Naive thymus-derived CD4-positive, alpha-beta T cell (primary cell): ENCODE results near the gene NGEF. TPM values are rescaled to one million over a fixed set of nuclear protein-coding genes. Genes with fewer than 3 reads are reported as not detected.

ENCODE experiments used
- ATAC-seq: fragments of 150-1000 bp; cut with Tn5 transposase; 2 replicates; pipeline ENCODE4 v1.10.0; 2021; ENCODE audit warnings: mild to moderate bottlenecking, moderate library complexity
- CTCF ChIA-PET: fragments of 350-600 bp; sonication (Branson Sonifier 250); formaldehyde crosslinking; loops from one replicate; lab custom pipeline; 2021; ENCODE audit warnings: antibody characterized with exemption; lab: Charles Lee
- POLR2A ChIA-PET: fragments of 350-600 bp; sonication (Branson Sonifier 250); formaldehyde crosslinking; loops from one replicate; lab custom pipeline; 2021; ENCODE audit warnings: antibody characterized with exemption, inconsistent platforms; lab: Charles Lee
- DNase-seq, 9 donors: peaks; one replicate each; pipeline versions ENCODE4 v3.0.0 to v3.0.0-alpha.2; 2020 to 2022; ENCODE audit warnings: mixed read lengths in 1 of 9
- H3K27ac ChIP-seq: one replicate; pipeline ENCODE4 v1.7.0; 2013; ENCODE audit warnings: mild to moderate bottlenecking, low read depth, low read length, moderate library complexity
- H3K27me3 ChIP-seq, 2 donors: one replicate each; pipeline ENCODE4 v1.7.0; 2013; ENCODE audit warnings: low read length in 2 of 2, mild to moderate bottlenecking in 2 of 2, moderate library complexity in 2 of 2; ENCODE audit not compliant: control insufficient read depth in 2 of 2, insufficient read depth in 2 of 2
- H3K36me3 ChIP-seq, 3 experiments: 1 replicate in 2 of 3; 2 replicates in 1 of 3; pipeline ENCODE4 v1.7.0; 2013; ENCODE audit warnings: low read length in 3 of 3, mild to moderate bottlenecking in 3 of 3, moderate library complexity in 1 of 3; ENCODE audit not compliant: insufficient read depth in 3 of 3, control insufficient read depth in 2 of 3
- H3K4me1 ChIP-seq, 2 donors: one replicate each; pipeline ENCODE4 v1.7.0; 2013; ENCODE audit warnings: low read length in 2 of 2, mild to moderate bottlenecking in 2 of 2, moderate library complexity in 1 of 2; ENCODE audit not compliant: control insufficient read depth in 2 of 2, insufficient read depth in 2 of 2
- H3K4me3 ChIP-seq: 2 replicates; pipeline ENCODE4 v1.7.0; 2013; ENCODE audit warnings: mild to moderate bottlenecking, low read length
- H3K9me3 ChIP-seq, 3 experiments: 1 replicate in 2 of 3; 2 replicates in 1 of 3; pipeline ENCODE4 v1.7.0; 2013; ENCODE audit warnings: low read length in 3 of 3; ENCODE audit not compliant: control insufficient read depth in 2 of 3
- H3K27ac Mint-ChIP-seq, 9 donors: one replicate each; pipeline ENCODE4 v1.8.0; 2020 to 2022; ENCODE audit warnings: mixed read lengths in 9 of 9, mild to moderate bottlenecking in 8 of 9, moderate library complexity in 5 of 9, inconsistent platforms in 2 of 9
- H3K27me3 Mint-ChIP-seq, 5 donors: one replicate each; pipeline ENCODE4 v1.8.0; 2021 to 2022; ENCODE audit warnings: mixed read lengths in 5 of 5, mild to moderate bottlenecking in 1 of 5
- H3K36me3 Mint-ChIP-seq, 5 donors: one replicate each; pipeline ENCODE4 v1.8.0; 2020 to 2022; ENCODE audit warnings: mixed read lengths in 5 of 5, mild to moderate bottlenecking in 3 of 5, inconsistent platforms in 1 of 5
- H3K4me1 Mint-ChIP-seq, 7 donors: one replicate each; pipeline ENCODE4 v1.8.0; 2020 to 2022; ENCODE audit warnings: mixed read lengths in 7 of 7, mild to moderate bottlenecking in 3 of 7, inconsistent platforms in 1 of 7
- H3K4me3 Mint-ChIP-seq, 10 donors: one replicate each; pipeline ENCODE4 v1.8.0; 2020 to 2022; ENCODE audit warnings: mild to moderate bottlenecking in 10 of 10, mixed read lengths in 10 of 10, moderate library complexity in 6 of 10, inconsistent platforms in 2 of 10
- H3K9me3 Mint-ChIP-seq, 11 donors: one replicate each; pipeline ENCODE4 v1.8.0; 2020 to 2022; ENCODE audit warnings: mixed read lengths in 11 of 11, mild to moderate bottlenecking in 4 of 11, inconsistent platforms in 1 of 11, moderate library complexity in 1 of 11
- intact Hi-C, 2 donors: fragments of 100-400 bp; cut with micrococcal nuclease; formaldehyde crosslinking; loops; one replicate each; pipeline ENCODE4 v1.15.1; 2023
- polyA plus RNA-seq, 2 donors: library from polyadenylated mRNA; unstranded; fragments of 300-500 nt; fragmentation: Illumina TruSeq; gene quantifications; one replicate each; pipeline ENCODE4 v1.2.3, GENCODE V29; 2021
- total RNA-seq, 6 experiments: library from RNA in 5 of 6; stranded (reverse) in 5 of 6; gene quantifications; 1 replicate in 5 of 6; 2 replicates in 1 of 6; pipeline ENCODE4 v1.2.3 and lab custom pipeline; 2021 to 2026

Gene NGEF
- total and polyA plus RNA-seq, 7 experiments from 2014 or later, result not detected

GRCh38 chr2:232875256-232876121, 137.6 kb downstream of the NGEF start:
- H3K9me3 ChIP-seq, result no peaks in the 10 kb centered on the region
- Mint-ChIP-seq H3K4me1 (peaks cover 0 to 8% (median 5%) of the 10 kb centered on the region in 7 donors), H3K27ac (no peak overlapping the region), H3K36me3 (no peaks in the 10 kb centered on the region), H3K27me3 (peaks cover 8 to 26% (median 16%) of the 10 kb centered on the region in 5 donors), H3K9me3 (no peaks in the 10 kb centered on the region), H3K4me3 (peak overlapping the region in 9 of 10 donors; percentile 5 to 76 (median 62))
- ATAC-seq (no peak), DNase-seq (no peak)
- CTCF ChIA-PET, result no interaction called here
- H3K4me3 ChIP-seq, result no peak overlapping the region
- H3K4me1 ChIP-seq, result no peaks in the 10 kb centered on the region
- no peak overlapping the region for H3K27ac ChIP-seq
- intact Hi-C loops, result no loop called here
- POLR2A ChIA-PET, result interaction anchor here (1.2 kb wide), 1 partner anchor 10 kb away, joined by 3 read pairs; no protein-coding TSS in a partner anchor
- H3K36me3 ChIP-seq, result no peaks in the 10 kb centered on the region
- H3K27me3 ChIP-seq, result no peaks in the 10 kb centered on the region

GRCh38 chr2:232874677-232875223, 138.3 kb downstream of the NGEF start:
- Mint-ChIP-seq H3K27me3 (peaks cover 8 to 26% (median 16%) of the 10 kb centered on the region in 5 donors), H3K36me3 (no peaks in the 10 kb centered on the region), H3K9me3 (no peaks in the 10 kb centered on the region), H3K4me1 (peaks cover 0 to 8% (median 5%) of the 10 kb centered on the region in 7 donors), H3K4me3 (peak overlapping the region in 8 of 10 donors; percentile 34 to 76 (median 62)), H3K27ac (no peak overlapping the region)
- intact Hi-C loops, result no loop called here
- ChIA-PET POLR2A (interaction anchor here (1.2 kb wide), 1 partner anchor 9 kb away, joined by 3 read pairs; no protein-coding TSS in a partner anchor), CTCF (no interaction called here)
- ATAC-seq, result no peak
- no peak for DNase-seq
- Histone ChIP-seq H3K36me3 (no peaks in the 10 kb centered on the region), H3K27me3 (no peaks in the 10 kb centered on the region), H3K27ac (no peak overlapping the region), H3K9me3 (no peaks in the 10 kb centered on the region), H3K4me1 (no peaks in the 10 kb centered on the region), H3K4me3 (no peak overlapping the region)

- POLR2A ChIA-PET, result interaction anchor here (1.2 kb wide), 1 partner anchor 8 kb away, joined by 3 read pairs; no protein-coding TSS in a partner anchor
- CTCF ChIA-PET, result no interaction called here
- no peak overlapping the region for H3K27ac Mint-ChIP-seq
- no peaks in the 10 kb centered on the region for H3K4me1 ChIP-seq
- no peak overlapping the region for H3K27ac ChIP-seq
- no peak for DNase-seq
- H3K4me3 Mint-ChIP-seq, result no peak overlapping the region
- no peaks in the 10 kb centered on the region for H3K27me3 ChIP-seq
- H3K9me3 ChIP-seq, result no peaks in the 10 kb centered on the region
- intact Hi-C loops, result no loop called here
- H3K36me3 Mint-ChIP-seq, result no peaks in the 10 kb centered on the region
- H3K9me3 Mint-ChIP-seq, result no peaks in the 10 kb centered on the region
- H3K4me1 Mint-ChIP-seq, result peaks cover 0 to 10% (median 5%) of the 10 kb centered on the region in 7 donors
- peak; percentile 36 for ATAC-seq
- H3K27me3 Mint-ChIP-seq, result peaks cover 8 to 30% (median 16%) of the 10 kb centered on the region in 5 donors
- H3K36me3 ChIP-seq, result no peaks in the 10 kb centered on the region
- no peak overlapping the region for H3K4me3 ChIP-seq
Observed at GRCh38 chr2:232873909-232874641, 139.0 kb downstream of the NGEF start.

DNA sequence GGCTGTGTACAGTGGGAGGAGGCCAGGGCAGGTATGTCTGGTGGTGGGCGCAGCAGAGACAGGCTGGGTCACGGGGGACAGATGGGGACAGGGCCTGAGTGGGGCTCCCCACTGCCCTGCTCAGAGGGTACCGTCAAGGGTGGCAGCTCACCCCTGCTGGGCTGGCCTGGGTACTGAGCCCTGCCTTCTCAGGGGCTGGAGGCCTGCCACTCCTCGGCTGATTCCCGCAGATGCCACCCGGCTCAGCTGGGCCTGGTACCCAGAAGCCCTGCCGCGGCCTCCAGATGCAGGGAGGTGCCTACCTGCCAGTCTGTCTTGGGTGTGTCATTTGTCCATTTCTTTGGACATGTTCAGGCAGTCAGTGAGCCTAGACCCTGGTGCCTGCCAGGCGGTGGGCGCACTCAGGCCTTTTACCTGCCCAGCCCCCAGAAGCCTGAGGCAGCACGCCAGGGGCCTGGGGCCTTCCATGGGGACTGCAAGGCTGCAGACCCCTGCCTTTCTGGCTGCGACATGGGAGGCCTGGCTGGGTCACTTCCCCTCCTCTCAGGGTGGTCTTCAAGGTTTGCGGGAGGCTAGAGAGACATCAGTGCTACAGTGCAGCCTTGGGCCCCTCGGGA, 139.7 kb downstream of the NGEF start:
- Histone ChIP-seq H3K36me3 (no peaks in the 10 kb centered on the region), H3K4me1 (no peaks in the 10 kb centered on the region), H3K9me3 (no peaks in the 10 kb centered on the region), H3K4me3 (no peak overlapping the region), H3K27ac (no peak overlapping the region), H3K27me3 (no peaks in the 10 kb centered on the region)
- peaks cover 0 to 3% (median 0%) of the 10 kb centered on the region in 5 donors for H3K36me3 Mint-ChIP-seq
- DNase-seq, result no peak
- H3K4me3 Mint-ChIP-seq, result no peak overlapping the region
- no peak overlapping the region for H3K27ac Mint-ChIP-seq
- ATAC-seq, result no peak
- H3K4me1 Mint-ChIP-seq, result peaks cover 0 to 12% (median 5%) of the 10 kb centered on the region in 7 donors
- intact Hi-C loops, result no loop called here
- H3K27me3 Mint-ChIP-seq, result peaks cover 8 to 28% (median 16%) of the 10 kb centered on the region in 5 donors
- ChIA-PET CTCF (no interaction called here), POLR2A (no interaction called here)
- no peaks in the 10 kb centered on the region for H3K9me3 Mint-ChIP-seq

DNA sequence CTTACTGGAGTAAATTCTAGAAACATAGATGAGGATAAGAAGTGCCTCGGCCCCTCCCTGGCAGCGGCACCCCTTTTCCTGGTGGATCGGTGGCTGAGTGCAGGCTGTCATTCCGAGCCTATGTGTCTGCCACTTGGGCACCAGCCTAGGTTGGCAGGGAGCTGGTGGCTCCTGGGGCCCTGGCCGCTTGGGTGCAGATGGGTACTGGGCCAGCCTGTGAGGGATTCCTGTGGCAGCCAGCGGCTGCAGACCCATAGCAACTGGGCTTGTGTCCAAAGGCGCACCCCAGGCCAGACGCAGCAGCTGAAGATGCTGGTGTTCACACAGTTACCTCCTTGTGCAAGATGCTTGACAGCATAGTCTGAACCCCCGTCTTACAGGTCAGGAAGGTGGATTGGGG, 140.2 kb downstream of the NGEF start:
- intact Hi-C loops, result no loop called here
- Histone ChIP-seq H3K27me3 (no peaks in the 10 kb centered on the region), H3K4me3 (no peak overlapping the region), H3K4me1 (no peaks in the 10 kb centered on the region), H3K9me3 (no peaks in the 10 kb centered on the region), H3K27ac (no peak overlapping the region), H3K36me3 (no peaks in the 10 kb centered on the region)
- CTCF ChIA-PET, result no interaction called here
- POLR2A ChIA-PET, result no interaction called here
- no peak overlapping the region for H3K27ac Mint-ChIP-seq
- peaks cover 8 to 23% (median 16%) of the 10 kb centered on the region in 5 donors for H3K27me3 Mint-ChIP-seq
- ATAC-seq (no peak), DNase-seq (no peak)
- peaks cover 0 to 4% (median 0%) of the 10 kb centered on the region in 5 donors for H3K36me3 Mint-ChIP-seq
- peaks cover 0 to 10% (median 5%) of the 10 kb centered on the region in 7 donors for H3K4me1 Mint-ChIP-seq
- no peak overlapping the region for H3K4me3 Mint-ChIP-seq
- H3K9me3 Mint-ChIP-seq, result no peaks in the 10 kb centered on the region
